ENCODE measurements around the gene HS6ST3.

DNA sequence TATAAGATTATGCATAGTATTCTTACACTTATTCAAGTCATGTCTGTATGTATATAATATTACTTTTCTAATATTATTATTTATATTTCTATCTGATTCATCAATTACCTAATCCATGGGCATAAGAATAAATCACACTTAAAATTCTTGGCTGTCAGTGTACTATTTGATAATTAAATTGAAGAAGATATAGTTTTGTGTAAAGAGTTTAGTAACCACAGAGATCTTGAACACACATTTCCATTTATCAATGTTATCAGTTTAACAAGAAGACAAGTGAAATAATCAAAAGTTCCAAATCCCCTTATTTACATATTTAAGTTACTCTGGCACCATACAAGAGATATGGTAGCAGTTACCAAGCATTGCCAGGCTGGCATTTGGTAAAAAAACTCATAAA lies 659.9 kb downstream of the HS6ST3 start:
- TF ChIP-seq, protein P1, sequence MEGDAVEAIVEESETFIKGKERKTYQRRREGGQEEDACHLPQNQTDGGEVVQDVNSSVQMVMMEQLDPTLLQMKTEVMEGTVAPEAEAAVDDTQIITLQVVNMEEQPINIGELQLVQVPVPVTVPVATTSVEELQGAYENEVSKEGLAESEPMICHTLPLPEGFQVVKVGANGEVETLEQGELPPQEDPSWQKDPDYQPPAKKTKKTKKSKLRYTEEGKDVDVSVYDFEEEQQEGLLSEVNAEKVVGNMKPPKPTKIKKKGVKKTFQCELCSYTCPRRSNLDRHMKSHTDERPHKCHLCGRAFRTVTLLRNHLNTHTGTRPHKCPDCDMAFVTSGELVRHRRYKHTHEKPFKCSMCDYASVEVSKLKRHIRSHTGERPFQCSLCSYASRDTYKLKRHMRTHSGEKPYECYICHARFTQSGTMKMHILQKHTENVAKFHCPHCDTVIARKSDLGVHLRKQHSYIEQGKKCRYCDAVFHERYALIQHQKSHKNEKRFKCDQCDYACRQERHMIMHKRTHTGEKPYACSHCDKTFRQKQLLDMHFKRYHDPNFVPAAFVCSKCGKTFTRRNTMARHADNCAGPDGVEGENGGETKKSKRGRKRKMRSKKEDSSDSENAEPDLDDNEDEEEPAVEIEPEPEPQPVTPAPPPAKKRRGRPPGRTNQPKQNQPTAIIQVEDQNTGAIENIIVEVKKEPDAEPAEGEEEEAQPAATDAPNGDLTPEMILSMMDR (IDR thresholded peaks at IDR 0.05; ENCODE audit: low read depth, low read length, poor library complexity, severe bottlenecking): no peak
- no peak for TF ChIP-seq EZH2phosphoT487 (IDR thresholded peaks at IDR 0.05; ENCODE audit: borderline replicate concordance, low read length)

Data from DOHH2 (cell line).